Uterus (tissue), 2 donors: ENCODE data around the gene KLB.

ENCODE experiments used
- POLR2A ChIP-seq, 2 donors: fragments of 450-650 bp; IDR thresholded peaks; one replicate each; pipeline ENCODE4 v1.6.1; 2016; ENCODE audit warnings: antibody characterized with exemption in 2 of 2, mild to moderate bottlenecking in 1 of 2, moderate library complexity in 1 of 2
- TF ChIP-seq, protein P1 (sequence below), 4 experiments: fragments of 200-600 bp in 2 of 4; fragments of 450-650 bp in 2 of 4; sonication (generic) in 2 of 4; IDR thresholded peaks; one replicate each; pipeline ENCODE4 v1.5.1; 2016 to 2019; ENCODE audit warnings: antibody characterized with exemption in 4 of 4, mild to moderate bottlenecking in 2 of 4, moderate library complexity in 1 of 4

DNA sequence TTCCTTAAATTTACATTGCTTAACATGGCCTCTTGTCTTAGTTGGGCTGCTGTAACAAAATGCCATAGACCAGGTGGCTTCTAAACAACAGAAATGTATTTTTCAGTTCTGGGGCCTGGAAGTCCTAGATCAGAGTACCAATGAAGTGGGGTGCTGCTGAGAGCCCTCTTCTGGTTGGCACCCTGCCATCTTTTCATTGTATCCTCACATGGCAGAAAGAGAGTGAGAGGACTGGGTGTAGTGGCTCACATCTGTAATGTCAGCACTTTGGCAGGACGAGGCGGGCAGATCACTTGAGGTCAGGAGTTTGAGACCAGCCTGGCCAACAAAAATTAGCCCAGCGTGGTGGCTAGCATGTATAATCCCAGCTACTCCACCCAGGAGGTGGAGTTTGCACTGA is 12.0 kb upstream of the KLB start:
- TF ChIP-seq, protein P1, sequence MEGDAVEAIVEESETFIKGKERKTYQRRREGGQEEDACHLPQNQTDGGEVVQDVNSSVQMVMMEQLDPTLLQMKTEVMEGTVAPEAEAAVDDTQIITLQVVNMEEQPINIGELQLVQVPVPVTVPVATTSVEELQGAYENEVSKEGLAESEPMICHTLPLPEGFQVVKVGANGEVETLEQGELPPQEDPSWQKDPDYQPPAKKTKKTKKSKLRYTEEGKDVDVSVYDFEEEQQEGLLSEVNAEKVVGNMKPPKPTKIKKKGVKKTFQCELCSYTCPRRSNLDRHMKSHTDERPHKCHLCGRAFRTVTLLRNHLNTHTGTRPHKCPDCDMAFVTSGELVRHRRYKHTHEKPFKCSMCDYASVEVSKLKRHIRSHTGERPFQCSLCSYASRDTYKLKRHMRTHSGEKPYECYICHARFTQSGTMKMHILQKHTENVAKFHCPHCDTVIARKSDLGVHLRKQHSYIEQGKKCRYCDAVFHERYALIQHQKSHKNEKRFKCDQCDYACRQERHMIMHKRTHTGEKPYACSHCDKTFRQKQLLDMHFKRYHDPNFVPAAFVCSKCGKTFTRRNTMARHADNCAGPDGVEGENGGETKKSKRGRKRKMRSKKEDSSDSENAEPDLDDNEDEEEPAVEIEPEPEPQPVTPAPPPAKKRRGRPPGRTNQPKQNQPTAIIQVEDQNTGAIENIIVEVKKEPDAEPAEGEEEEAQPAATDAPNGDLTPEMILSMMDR (IDR thresholded peaks at IDR 0.05), result no peak
- TF ChIP-seq POLR2A (IDR thresholded peaks at IDR 0.05), result no peak
